SK-N-SH (cell line): ENCODE measurements around the gene KBTBD13. TPM values are rescaled to one million over a fixed set of nuclear protein-coding genes. Genes with fewer than 3 reads are reported as not detected.

ENCODE experiments used
- CTCF ChIA-PET: fragments of 300-600, 350-600 bp; formaldehyde crosslinking; extraction: SDS; loops from one replicate; lab custom pipeline; 2021; lab: Yijun Ruan, JAX
- POLR2A ChIA-PET: fragments of 350-600 bp; sonication (Branson Sonifier 250); formaldehyde crosslinking; extraction: SDS; loops from one replicate; lab custom pipeline; 2020; ENCODE audit warnings: antibody characterized with exemption, inconsistent platforms; lab: Yijun Ruan, JAX
- DNase-seq: peaks from one replicate; pipeline ENCODE4 v3.0.0; 2012
- H2AFZ ChIP-seq: fragments of 200-600 bp; sonication (generic); 2 replicates; pipeline ENCODE4 v1.8.1; 2016; ENCODE audit warnings: antibody characterized with exemption, mild to moderate bottlenecking, low read depth
- H3F3A ChIP-seq: fragments of 200-600 bp; sonication (generic); replicated peaks from 2 replicates; pipeline ENCODE3; 2016; ENCODE audit warnings: antibody characterized with exemption, mild to moderate bottlenecking; ENCODE audit not compliant: insufficient read depth
- H3K27ac ChIP-seq, 2 experiments: fragments of 200-500 bp in 1 of 2; fragments of 200-600 bp in 1 of 2; sonication (Bioruptor generic) in 1 of 2; sonication (generic), shearing (Covaris generic) in 1 of 2; 2 replicates each; pipeline versions ENCODE4 v1.5.1 to v1.6.1; 2014 to 2016; ENCODE audit warnings: low read depth in 2 of 2, inconsistent platforms in 1 of 2, low read length in 1 of 2, mild to moderate bottlenecking in 1 of 2, mixed read lengths in 1 of 2
- H3K27me3 ChIP-seq: fragments of 200-600 bp; sonication (generic), shearing (Covaris generic); 2 replicates; pipeline ENCODE4 v1.6.1; 2016; ENCODE audit warnings: mixed run types; ENCODE audit not compliant: insufficient read depth
- H3K36me3 ChIP-seq, 2 experiments: fragments of 200-500 bp in 1 of 2; fragments of 200-600 bp in 1 of 2; sonication (Bioruptor generic) in 1 of 2; sonication (generic) in 1 of 2; replicated peaks in 1 of 2; 2 replicates each; pipeline versions ENCODE3 to v1.5.1; 2014 to 2016; ENCODE audit warnings: low read length in 1 of 2, mild to moderate bottlenecking in 1 of 2; ENCODE audit not compliant: insufficient read depth in 2 of 2, control insufficient read depth in 1 of 2
- H3K4me1 ChIP-seq, 2 experiments: fragments of 200-500 bp in 1 of 2; fragments of 200-600 bp in 1 of 2; sonication (Bioruptor generic) in 1 of 2; sonication (generic), shearing (Covaris generic) in 1 of 2; 2 replicates each; pipeline versions ENCODE4 v1.5.1 to v1.6.1; 2014 to 2016; ENCODE audit warnings: low read depth in 1 of 2, low read length in 1 of 2, mixed run types in 1 of 2; ENCODE audit not compliant: insufficient read depth in 2 of 2, control insufficient read depth in 1 of 2
- H3K4me2 ChIP-seq: fragments of 200-600 bp; sonication (generic), shearing (Covaris generic); 2 replicates; pipeline ENCODE4 v1.6.1; 2017; ENCODE audit warnings: mixed run types
- H3K4me3 ChIP-seq, 2 experiments: fragments of 200-500 bp in 1 of 2; fragments of 200-600 bp in 1 of 2; sonication (Bioruptor generic) in 1 of 2; sonication (generic), shearing (Covaris generic) in 1 of 2; 2 replicates each; pipeline versions ENCODE4 v1.5.1 to v1.8.1; 2014 to 2016; ENCODE audit warnings: low read depth in 2 of 2, inconsistent platforms in 1 of 2, low read length in 1 of 2, mild to moderate bottlenecking in 1 of 2, mixed read lengths in 1 of 2, moderate library complexity in 1 of 2
- H3K79me2 ChIP-seq: fragments of 200-600 bp; sonication (generic); 2 replicates; pipeline ENCODE4 v1.8.1; 2017; ENCODE audit warnings: mild to moderate bottlenecking; ENCODE audit not compliant: insufficient read depth
- H3K9ac ChIP-seq: fragments of 200-600 bp; sonication (generic); 2 replicates; pipeline ENCODE4 v1.6.1; 2017; ENCODE audit warnings: mixed run types
- H3K9me2 ChIP-seq: fragments of 200-600 bp; sonication (generic); 2 replicates; pipeline ENCODE4 v1.6.1; 2017; ENCODE audit warnings: mixed run types
- H3K9me3 ChIP-seq: fragments of 200-600 bp; sonication (generic); 2 replicates; pipeline ENCODE4 v1.6.1; 2017; ENCODE audit warnings: mixed run types, mild to moderate bottlenecking, moderate library complexity
- H4K20me1 ChIP-seq: fragments of 200-600 bp; sonication (generic); 2 replicates; pipeline ENCODE4 v1.6.1; 2017; ENCODE audit warnings: mild to moderate bottlenecking, mixed run types; ENCODE audit not compliant: insufficient read depth
- ELF1 ChIP-seq: IDR thresholded peaks from 2 replicates; pipeline ENCODE4 v1.4.0; 2012
- FOXJ3 ChIP-seq: sonication (generic); formaldehyde crosslinking; IDR thresholded peaks from 2 replicates; pipeline ENCODE4 v1.5.1; 2020; ENCODE audit warnings: mild to moderate bottlenecking, missing genetic modification reagents
- GATA2 ChIP-seq: sonication (generic); formaldehyde crosslinking; IDR thresholded peaks from 2 replicates; pipeline ENCODE4 v1.5.0; 2020; ENCODE audit warnings: mild to moderate bottlenecking, missing genetic modification reagents
- JUND ChIP-seq: IDR thresholded peaks from 2 replicates; pipeline ENCODE4 v1.4.0; 2012
- MEF2A ChIP-seq: IDR thresholded peaks from 2 replicates; pipeline ENCODE4 v1.4.0; 2012; ENCODE audit warnings: low read depth, borderline replicate concordance
- MXI1 ChIP-seq: IDR thresholded peaks from 2 replicates; pipeline ENCODE4 v1.6.1; 2012; ENCODE audit warnings: mild to moderate bottlenecking, low read depth, low read length, improper control_type of control experiment
- NFIC ChIP-seq: IDR thresholded peaks from 2 replicates; pipeline ENCODE4 v1.4.0; 2012; ENCODE audit warnings: borderline replicate concordance
- NRF1 ChIP-seq: IDR thresholded peaks from 2 replicates; pipeline ENCODE4 v1.6.1; 2012; ENCODE audit warnings: low read depth, mild to moderate bottlenecking, low read length
- RFX5 ChIP-seq: IDR thresholded peaks from 2 replicates; pipeline ENCODE4 v1.6.1; 2012; ENCODE audit warnings: mild to moderate bottlenecking, improper control_type of control experiment, low read length
- RXRA ChIP-seq: IDR thresholded peaks from 2 replicates; pipeline ENCODE4 v1.4.0; 2012; ENCODE audit warnings: low read depth, mild to moderate bottlenecking, borderline replicate concordance
- SMC3 ChIP-seq: IDR thresholded peaks from 2 replicates; pipeline ENCODE4 v1.6.1; 2012; ENCODE audit warnings: low read depth, low read length, improper control_type of control experiment
- TCF12 ChIP-seq: IDR thresholded peaks from 2 replicates; pipeline ENCODE4 v1.4.0; 2012
- TEAD4 ChIP-seq: IDR thresholded peaks from 2 replicates; pipeline ENCODE4 v1.4.0; 2012; ENCODE audit warnings: mild to moderate bottlenecking, borderline replicate concordance; ENCODE audit not compliant: insufficient read depth
- WGBS: methylation state at CpG from one replicate; pipeline ENCODE4 v1.1.6; 2017; ENCODE audit warnings: low lambda C conversion rate; 5-methylcytosine and 5-hydroxymethylcytosine counted together
- polyA plus RNA-seq, 3 experiments: library from polyadenylated mRNA; depleted of rRNA; stranded (reverse); fragments of >200 nt; gene quantifications; 2 replicates each; pipeline ENCODE4 v1.2.3, GENCODE V29; 2012
- TF ChIP-seq, protein P1 (sequence below): IDR thresholded peaks from 2 replicates; pipeline ENCODE4 v1.6.1; 2012; ENCODE audit warnings: mild to moderate bottlenecking, low read depth, low read length, moderate library complexity
- TF ChIP-seq, protein P2 (sequence below): IDR thresholded peaks from 2 replicates; pipeline ENCODE4; 2012
- TF ChIP-seq, protein P3 (sequence below): fragments of 150-350 bp; IDR thresholded peaks from 2 replicates; pipeline ENCODE4 v1.6.1; 2016; ENCODE audit warnings: mild to moderate bottlenecking, low read depth, low read length
- TF ChIP-seq, protein P4 (sequence below): IDR thresholded peaks from 2 replicates; pipeline ENCODE4 v1.4.0; 2012; ENCODE audit warnings: low read depth, borderline replicate concordance
- TF ChIP-seq, protein P5 (sequence below): fragments of 200-600 bp; sonication (generic); IDR thresholded peaks from 2 replicates; pipeline ENCODE4 v1.6.1; 2017; ENCODE audit warnings: antibody characterized with exemption, mild to moderate bottlenecking, moderate library complexity
- TF ChIP-seq, protein P6 (sequence below): fragments of 150-350 bp; IDR thresholded peaks from 2 replicates; pipeline ENCODE4 v1.6.1; 2017; ENCODE audit warnings: antibody characterized with exemption, low read length, low read depth, borderline replicate concordance

The KBTBD13 gene
- polyA plus RNA-seq, 1 of the 3 experiments (the other 2 are of a cell fraction): not detected

DNA sequence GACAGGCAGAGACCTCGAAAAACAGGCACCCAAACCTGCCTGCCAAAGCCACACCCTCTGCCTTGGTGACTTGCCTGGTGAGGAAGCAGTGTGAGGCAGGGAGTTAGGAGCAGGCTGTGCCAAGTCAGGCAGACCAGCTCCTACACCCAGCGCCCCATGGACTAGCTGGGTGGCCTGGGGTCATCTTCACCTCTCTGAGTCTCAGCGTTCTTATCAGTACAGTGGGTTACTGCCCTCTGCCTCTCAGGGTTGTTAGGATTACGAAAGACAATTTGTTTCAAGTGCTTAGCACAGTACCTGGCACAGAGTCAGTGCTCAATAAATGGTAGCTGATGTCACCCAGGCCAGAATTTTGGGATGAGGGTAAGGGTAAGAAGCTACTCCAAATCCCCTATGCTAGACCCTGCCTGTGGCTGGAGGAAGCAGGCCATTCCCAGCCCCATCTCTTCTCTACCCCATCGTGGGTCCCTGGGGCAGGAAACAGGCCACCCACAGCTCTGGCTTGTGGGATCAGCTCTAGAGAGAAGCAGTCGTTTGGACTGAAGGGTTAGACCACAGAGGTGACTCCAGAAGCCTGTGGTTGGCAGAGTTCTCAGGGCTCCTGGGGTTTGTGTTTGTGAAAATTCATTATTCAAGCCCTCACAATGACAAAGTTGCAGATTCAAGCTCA is 21.2 kb upstream of the KBTBD13 start (continued):
- TF ChIP-seq, protein P1, sequence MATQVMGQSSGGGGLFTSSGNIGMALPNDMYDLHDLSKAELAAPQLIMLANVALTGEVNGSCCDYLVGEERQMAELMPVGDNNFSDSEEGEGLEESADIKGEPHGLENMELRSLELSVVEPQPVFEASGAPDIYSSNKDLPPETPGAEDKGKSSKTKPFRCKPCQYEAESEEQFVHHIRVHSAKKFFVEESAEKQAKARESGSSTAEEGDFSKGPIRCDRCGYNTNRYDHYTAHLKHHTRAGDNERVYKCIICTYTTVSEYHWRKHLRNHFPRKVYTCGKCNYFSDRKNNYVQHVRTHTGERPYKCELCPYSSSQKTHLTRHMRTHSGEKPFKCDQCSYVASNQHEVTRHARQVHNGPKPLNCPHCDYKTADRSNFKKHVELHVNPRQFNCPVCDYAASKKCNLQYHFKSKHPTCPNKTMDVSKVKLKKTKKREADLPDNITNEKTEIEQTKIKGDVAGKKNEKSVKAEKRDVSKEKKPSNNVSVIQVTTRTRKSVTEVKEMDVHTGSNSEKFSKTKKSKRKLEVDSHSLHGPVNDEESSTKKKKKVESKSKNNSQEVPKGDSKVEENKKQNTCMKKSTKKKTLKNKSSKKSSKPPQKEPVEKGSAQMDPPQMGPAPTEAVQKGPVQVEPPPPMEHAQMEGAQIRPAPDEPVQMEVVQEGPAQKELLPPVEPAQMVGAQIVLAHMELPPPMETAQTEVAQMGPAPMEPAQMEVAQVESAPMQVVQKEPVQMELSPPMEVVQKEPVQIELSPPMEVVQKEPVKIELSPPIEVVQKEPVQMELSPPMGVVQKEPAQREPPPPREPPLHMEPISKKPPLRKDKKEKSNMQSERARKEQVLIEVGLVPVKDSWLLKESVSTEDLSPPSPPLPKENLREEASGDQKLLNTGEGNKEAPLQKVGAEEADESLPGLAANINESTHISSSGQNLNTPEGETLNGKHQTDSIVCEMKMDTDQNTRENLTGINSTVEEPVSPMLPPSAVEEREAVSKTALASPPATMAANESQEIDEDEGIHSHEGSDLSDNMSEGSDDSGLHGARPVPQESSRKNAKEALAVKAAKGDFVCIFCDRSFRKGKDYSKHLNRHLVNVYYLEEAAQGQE: no peak
- no peak for TF ChIP-seq GATA2 (CRISPR knock-in tag)
- TF ChIP-seq, protein P2, sequence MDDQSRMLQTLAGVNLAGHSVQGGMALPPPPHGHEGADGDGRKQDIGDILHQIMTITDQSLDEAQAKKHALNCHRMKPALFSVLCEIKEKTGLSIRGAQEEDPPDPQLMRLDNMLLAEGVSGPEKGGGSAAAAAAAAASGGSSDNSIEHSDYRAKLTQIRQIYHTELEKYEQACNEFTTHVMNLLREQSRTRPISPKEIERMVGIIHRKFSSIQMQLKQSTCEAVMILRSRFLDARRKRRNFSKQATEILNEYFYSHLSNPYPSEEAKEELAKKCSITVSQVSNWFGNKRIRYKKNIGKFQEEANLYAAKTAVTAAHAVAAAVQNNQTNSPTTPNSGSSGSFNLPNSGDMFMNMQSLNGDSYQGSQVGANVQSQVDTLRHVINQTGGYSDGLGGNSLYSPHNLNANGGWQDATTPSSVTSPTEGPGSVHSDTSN: no peak
- no peak for TF ChIP-seq RFX5
- TF ChIP-seq, protein P3, sequence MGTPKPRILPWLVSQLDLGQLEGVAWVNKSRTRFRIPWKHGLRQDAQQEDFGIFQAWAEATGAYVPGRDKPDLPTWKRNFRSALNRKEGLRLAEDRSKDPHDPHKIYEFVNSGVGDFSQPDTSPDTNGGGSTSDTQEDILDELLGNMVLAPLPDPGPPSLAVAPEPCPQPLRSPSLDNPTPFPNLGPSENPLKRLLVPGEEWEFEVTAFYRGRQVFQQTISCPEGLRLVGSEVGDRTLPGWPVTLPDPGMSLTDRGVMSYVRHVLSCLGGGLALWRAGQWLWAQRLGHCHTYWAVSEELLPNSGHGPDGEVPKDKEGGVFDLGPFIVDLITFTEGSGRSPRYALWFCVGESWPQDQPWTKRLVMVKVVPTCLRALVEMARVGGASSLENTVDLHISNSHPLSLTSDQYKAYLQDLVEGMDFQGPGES: no peak
- TF ChIP-seq NFIC: no peak
- TF ChIP-seq, protein P4, sequence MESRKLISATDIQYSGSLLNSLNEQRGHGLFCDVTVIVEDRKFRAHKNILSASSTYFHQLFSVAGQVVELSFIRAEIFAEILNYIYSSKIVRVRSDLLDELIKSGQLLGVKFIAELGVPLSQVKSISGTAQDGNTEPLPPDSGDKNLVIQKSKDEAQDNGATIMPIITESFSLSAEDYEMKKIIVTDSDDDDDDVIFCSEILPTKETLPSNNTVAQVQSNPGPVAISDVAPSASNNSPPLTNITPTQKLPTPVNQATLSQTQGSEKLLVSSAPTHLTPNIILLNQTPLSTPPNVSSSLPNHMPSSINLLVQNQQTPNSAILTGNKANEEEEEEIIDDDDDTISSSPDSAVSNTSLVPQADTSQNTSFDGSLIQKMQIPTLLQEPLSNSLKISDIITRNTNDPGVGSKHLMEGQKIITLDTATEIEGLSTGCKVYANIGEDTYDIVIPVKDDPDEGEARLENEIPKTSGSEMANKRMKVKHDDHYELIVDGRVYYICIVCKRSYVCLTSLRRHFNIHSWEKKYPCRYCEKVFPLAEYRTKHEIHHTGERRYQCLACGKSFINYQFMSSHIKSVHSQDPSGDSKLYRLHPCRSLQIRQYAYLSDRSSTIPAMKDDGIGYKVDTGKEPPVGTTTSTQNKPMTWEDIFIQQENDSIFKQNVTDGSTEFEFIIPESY: no peak

DNA sequence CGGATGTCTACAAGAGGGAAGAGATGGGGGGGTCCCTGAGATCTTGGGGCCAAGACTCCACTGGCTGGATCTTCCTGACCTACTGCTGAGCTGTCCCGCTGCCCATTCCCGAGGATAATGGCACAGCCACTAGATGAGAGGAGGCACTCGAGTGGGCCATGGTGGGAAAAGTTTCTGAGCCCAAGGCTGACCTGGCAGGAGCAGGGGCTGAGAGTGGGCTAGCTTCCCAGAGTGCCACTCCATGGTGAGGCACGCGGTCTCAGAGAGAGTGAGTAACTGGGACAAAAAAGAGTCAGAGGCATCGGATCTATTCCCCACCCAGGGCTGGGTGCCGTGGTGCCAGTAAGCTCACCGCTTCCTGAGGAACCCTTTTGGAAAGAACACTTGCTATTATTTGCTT is 20.4 kb upstream of the KBTBD13 start:
- H3K4me2 ChIP-seq: no peak overlapping the region
- CTCF ChIA-PET: interaction anchor here (0.9 to 9.3 kb wide), 6 partner anchors 9 to 64 kb away, joined by 3 to 109 read pairs (median 64); partner anchors contain the start of genes KBTBD13 and RASL12
- H4K20me1 ChIP-seq: no peaks in the 10 kb centered on the region
- H3K9ac ChIP-seq: no peak overlapping the region
- H2AFZ ChIP-seq: no peak overlapping the region
- no peaks in the 10 kb centered on the region for H3K9me2 ChIP-seq
- 76% methylated on average over 7 of the region's 9 CpGs for WGBS
- no peak overlapping the region for H3K27ac ChIP-seq
- no peaks in the 10 kb centered on the region for H3K36me3 ChIP-seq
- no peaks in the 10 kb centered on the region for H3F3A ChIP-seq
- POLR2A ChIA-PET: no interaction called here
- H3K9me3 ChIP-seq: no peaks in the 10 kb centered on the region
- no peaks in the 10 kb centered on the region for H3K27me3 ChIP-seq
- peak; percentile 9 for DNase-seq
- H3K79me2 ChIP-seq: no peaks in the 10 kb centered on the region
- no peak overlapping the region for H3K4me3 ChIP-seq
- H3K4me1 ChIP-seq: peaks cover 0 to 4% of the 10 kb centered on the region in 2 experiments; a peak in 1 of 4 replicates
- TF ChIP-seq, protein P5, sequence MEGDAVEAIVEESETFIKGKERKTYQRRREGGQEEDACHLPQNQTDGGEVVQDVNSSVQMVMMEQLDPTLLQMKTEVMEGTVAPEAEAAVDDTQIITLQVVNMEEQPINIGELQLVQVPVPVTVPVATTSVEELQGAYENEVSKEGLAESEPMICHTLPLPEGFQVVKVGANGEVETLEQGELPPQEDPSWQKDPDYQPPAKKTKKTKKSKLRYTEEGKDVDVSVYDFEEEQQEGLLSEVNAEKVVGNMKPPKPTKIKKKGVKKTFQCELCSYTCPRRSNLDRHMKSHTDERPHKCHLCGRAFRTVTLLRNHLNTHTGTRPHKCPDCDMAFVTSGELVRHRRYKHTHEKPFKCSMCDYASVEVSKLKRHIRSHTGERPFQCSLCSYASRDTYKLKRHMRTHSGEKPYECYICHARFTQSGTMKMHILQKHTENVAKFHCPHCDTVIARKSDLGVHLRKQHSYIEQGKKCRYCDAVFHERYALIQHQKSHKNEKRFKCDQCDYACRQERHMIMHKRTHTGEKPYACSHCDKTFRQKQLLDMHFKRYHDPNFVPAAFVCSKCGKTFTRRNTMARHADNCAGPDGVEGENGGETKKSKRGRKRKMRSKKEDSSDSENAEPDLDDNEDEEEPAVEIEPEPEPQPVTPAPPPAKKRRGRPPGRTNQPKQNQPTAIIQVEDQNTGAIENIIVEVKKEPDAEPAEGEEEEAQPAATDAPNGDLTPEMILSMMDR: no peak
- TF ChIP-seq TCF12 (no peak), RXRA (no peak), MEF2A (no peak), FOXJ3 (CRISPR knock-in tag) (no peak), MXI1 (no peak), ELF1 (no peak), SMC3 (no peak), GATA2 (CRISPR knock-in tag) (no peak), JUND (no peak), NRF1 (no peak), TEAD4 (no peak)
- TF ChIP-seq, protein P6, sequence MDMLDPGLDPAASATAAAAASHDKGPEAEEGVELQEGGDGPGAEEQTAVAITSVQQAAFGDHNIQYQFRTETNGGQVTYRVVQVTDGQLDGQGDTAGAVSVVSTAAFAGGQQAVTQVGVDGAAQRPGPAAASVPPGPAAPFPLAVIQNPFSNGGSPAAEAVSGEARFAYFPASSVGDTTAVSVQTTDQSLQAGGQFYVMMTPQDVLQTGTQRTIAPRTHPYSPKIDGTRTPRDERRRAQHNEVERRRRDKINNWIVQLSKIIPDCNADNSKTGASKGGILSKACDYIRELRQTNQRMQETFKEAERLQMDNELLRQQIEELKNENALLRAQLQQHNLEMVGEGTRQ: no peak
- TF ChIP-seq, protein P3: no peak
